H1 (cell line): Measurements from ENCODE around the gene MAPK8IP3. TPM values are rescaled to one million over a fixed set of nuclear protein-coding genes. Genes with fewer than 3 reads are reported as not detected.

Source experiments
- GABPA ChIP-seq: IDR thresholded peaks from 2 replicates; pipeline ENCODE4 v1.6.1; 2011; ENCODE audit warnings: mild to moderate bottlenecking, low read length, moderate library complexity, borderline replicate concordance; ENCODE audit not compliant: insufficient read depth
- KDM1A ChIP-seq: fragments of 200-600, 300-600 bp; sonication (generic); IDR thresholded peaks from 2 replicates; pipeline ENCODE4 v1.7.1; 2016; ENCODE audit warnings: mild to moderate bottlenecking, low read length, borderline replicate concordance
- polyA plus RNA-seq, 7 experiments: library from polyadenylated mRNA; depleted of rRNA in 3 of 7; stranded (reverse) in 5 of 7; unstranded in 2 of 7; fragments of >200 nt in 5 of 7; fragments of 200-250 nt in 2 of 7; gene quantifications; 1 replicate in 5 of 7; 2 replicates in 1 of 7; 4 replicates in 1 of 7; pipeline versions ENCODE4 v1.2.1 to v1.2.3, GENCODE V29; 2011 to 2013; ENCODE audit warnings: missing spikeins in 2 of 7, mixed read lengths in 2 of 7
- total RNA-seq: library from RNA; stranded (reverse); fragmentation: NEBNext Ultra II Directional; extraction: Animal tissue kit (Norgen Biotek cat#: 25700); gene quantifications from 2 replicates; pipeline ENCODE4 v1.2.1, GENCODE V29; 2021
- TF ChIP-seq, protein P1 (sequence below): fragments of 300-600 bp; sonication (generic); IDR thresholded peaks from 2 replicates; pipeline ENCODE4 v1.7.1; 2012; ENCODE audit warnings: low read length, moderate library complexity, mild to moderate bottlenecking, inconsistent platforms; ENCODE audit not compliant: insufficient replicate concordance

The MAPK8IP3 gene
- total and polyA plus RNA-seq, 2 of the 8 experiments (the other 6 are each of a cell fraction or from before 2014, with no cell fraction given): 16.9 to 43.4 TPM

DNA sequence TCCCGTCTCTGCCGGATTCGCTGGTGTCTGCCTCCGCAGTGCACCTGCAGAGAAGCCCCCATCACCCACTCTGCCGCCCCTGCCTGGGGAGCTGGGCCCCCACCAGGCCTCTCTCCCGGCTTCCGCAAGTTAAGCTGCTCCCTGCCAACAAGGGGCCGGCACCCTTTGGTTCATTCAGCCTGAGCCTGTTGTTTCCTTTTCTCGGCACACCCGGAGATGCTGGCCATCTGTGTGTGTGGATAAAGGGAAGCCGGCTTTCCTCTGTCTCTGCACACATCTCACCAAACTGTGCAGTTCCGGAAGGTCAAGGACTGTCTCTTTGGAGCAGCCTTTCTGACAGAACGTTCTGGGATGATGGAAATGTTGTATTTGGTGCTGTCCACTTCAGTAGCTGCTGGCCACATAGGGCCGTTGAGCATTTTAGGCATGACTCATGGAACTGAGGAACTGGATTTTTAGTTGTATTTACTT, 6.8 kb downstream of the MAPK8IP3 start (continued):
- TF ChIP-seq, protein P1, sequence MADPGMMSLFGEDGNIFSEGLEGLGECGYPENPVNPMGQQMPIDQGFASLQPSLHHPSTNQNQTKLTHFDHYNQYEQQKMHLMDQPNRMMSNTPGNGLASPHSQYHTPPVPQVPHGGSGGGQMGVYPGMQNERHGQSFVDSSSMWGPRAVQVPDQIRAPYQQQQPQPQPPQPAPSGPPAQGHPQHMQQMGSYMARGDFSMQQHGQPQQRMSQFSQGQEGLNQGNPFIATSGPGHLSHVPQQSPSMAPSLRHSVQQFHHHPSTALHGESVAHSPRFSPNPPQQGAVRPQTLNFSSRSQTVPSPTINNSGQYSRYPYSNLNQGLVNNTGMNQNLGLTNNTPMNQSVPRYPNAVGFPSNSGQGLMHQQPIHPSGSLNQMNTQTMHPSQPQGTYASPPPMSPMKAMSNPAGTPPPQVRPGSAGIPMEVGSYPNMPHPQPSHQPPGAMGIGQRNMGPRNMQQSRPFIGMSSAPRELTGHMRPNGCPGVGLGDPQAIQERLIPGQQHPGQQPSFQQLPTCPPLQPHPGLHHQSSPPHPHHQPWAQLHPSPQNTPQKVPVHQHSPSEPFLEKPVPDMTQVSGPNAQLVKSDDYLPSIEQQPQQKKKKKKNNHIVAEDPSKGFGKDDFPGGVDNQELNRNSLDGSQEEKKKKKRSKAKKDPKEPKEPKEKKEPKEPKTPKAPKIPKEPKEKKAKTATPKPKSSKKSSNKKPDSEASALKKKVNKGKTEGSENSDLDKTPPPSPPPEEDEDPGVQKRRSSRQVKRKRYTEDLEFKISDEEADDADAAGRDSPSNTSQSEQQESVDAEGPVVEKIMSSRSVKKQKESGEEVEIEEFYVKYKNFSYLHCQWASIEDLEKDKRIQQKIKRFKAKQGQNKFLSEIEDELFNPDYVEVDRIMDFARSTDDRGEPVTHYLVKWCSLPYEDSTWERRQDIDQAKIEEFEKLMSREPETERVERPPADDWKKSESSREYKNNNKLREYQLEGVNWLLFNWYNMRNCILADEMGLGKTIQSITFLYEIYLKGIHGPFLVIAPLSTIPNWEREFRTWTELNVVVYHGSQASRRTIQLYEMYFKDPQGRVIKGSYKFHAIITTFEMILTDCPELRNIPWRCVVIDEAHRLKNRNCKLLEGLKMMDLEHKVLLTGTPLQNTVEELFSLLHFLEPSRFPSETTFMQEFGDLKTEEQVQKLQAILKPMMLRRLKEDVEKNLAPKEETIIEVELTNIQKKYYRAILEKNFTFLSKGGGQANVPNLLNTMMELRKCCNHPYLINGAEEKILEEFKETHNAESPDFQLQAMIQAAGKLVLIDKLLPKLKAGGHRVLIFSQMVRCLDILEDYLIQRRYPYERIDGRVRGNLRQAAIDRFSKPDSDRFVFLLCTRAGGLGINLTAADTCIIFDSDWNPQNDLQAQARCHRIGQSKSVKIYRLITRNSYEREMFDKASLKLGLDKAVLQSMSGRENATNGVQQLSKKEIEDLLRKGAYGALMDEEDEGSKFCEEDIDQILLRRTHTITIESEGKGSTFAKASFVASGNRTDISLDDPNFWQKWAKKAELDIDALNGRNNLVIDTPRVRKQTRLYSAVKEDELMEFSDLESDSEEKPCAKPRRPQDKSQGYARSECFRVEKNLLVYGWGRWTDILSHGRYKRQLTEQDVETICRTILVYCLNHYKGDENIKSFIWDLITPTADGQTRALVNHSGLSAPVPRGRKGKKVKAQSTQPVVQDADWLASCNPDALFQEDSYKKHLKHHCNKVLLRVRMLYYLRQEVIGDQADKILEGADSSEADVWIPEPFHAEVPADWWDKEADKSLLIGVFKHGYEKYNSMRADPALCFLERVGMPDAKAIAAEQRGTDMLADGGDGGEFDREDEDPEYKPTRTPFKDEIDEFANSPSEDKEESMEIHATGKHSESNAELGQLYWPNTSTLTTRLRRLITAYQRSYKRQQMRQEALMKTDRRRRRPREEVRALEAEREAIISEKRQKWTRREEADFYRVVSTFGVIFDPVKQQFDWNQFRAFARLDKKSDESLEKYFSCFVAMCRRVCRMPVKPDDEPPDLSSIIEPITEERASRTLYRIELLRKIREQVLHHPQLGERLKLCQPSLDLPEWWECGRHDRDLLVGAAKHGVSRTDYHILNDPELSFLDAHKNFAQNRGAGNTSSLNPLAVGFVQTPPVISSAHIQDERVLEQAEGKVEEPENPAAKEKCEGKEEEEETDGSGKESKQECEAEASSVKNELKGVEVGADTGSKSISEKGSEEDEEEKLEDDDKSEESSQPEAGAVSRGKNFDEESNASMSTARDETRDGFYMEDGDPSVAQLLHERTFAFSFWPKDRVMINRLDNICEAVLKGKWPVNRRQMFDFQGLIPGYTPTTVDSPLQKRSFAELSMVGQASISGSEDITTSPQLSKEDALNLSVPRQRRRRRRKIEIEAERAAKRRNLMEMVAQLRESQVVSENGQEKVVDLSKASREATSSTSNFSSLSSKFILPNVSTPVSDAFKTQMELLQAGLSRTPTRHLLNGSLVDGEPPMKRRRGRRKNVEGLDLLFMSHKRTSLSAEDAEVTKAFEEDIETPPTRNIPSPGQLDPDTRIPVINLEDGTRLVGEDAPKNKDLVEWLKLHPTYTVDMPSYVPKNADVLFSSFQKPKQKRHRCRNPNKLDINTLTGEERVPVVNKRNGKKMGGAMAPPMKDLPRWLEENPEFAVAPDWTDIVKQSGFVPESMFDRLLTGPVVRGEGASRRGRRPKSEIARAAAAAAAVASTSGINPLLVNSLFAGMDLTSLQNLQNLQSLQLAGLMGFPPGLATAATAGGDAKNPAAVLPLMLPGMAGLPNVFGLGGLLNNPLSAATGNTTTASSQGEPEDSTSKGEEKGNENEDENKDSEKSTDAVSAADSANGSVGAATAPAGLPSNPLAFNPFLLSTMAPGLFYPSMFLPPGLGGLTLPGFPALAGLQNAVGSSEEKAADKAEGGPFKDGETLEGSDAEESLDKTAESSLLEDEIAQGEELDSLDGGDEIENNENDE: no peak
- TF ChIP-seq GABPA (no peak), KDM1A (no peak)
